Measurements from ENCODE around the gene NSD2.

Gene NSD2

GRCh38 chr4:1993169-1993516, 122.0 kb downstream of the NSD2 start:
- TF ChIP-seq, protein P1, sequence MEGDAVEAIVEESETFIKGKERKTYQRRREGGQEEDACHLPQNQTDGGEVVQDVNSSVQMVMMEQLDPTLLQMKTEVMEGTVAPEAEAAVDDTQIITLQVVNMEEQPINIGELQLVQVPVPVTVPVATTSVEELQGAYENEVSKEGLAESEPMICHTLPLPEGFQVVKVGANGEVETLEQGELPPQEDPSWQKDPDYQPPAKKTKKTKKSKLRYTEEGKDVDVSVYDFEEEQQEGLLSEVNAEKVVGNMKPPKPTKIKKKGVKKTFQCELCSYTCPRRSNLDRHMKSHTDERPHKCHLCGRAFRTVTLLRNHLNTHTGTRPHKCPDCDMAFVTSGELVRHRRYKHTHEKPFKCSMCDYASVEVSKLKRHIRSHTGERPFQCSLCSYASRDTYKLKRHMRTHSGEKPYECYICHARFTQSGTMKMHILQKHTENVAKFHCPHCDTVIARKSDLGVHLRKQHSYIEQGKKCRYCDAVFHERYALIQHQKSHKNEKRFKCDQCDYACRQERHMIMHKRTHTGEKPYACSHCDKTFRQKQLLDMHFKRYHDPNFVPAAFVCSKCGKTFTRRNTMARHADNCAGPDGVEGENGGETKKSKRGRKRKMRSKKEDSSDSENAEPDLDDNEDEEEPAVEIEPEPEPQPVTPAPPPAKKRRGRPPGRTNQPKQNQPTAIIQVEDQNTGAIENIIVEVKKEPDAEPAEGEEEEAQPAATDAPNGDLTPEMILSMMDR (IDR thresholded peaks at IDR 0.05), result no peak

GRCh38 chr4:1994938-1995337, 123.7 kb downstream of the NSD2 start:
- TF ChIP-seq, protein P1 (IDR thresholded peaks at IDR 0.05), result no peak

DNA sequence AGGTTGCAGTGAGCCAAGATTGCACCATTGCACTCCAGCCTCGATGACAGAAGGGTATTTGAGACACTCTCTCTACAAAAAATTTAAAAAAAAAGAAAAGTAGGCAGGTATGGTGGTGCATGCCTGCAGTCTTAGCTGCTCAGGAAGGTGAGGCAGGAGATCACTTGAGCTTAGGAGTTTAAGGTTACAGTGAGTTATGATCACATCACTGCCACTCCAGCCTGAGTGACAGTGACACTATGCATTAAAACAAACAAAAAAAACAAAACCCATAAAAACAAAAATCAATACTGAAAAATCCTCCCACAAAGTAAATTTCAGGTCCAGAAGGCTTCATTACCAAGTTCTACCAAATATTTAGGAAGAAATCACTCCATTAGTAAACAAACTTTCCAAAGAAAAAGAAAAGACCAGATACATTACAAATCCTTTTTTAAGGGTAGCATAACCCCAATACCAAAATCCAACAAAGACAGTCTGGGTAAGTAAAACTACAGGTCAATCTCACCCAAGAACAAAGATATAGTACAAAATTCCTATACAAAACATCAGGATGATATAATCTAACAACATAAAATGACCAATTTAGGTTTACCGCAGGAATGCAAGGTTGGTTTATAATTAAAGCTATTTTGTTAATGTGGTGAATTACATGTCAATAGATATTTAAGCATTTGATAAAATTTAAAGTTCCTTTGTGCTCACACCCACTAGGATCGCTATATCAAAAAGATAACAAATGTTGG, 125.8 kb downstream of the NSD2 start:
- TF ChIP-seq, protein P1 (IDR thresholded peaks at IDR 0.05), result no peak

GRCh38 chr4:1997712-1998111, 126.5 kb downstream of the NSD2 start:
- TF ChIP-seq, protein P1 (IDR thresholded peaks at IDR 0.05), result no peak

- TF ChIP-seq, protein P1 (IDR thresholded peaks at IDR 0.05), result no peak
Measured at GRCh38 chr4:1998296-1998695, 127.1 kb downstream of the NSD2 start.

DNA sequence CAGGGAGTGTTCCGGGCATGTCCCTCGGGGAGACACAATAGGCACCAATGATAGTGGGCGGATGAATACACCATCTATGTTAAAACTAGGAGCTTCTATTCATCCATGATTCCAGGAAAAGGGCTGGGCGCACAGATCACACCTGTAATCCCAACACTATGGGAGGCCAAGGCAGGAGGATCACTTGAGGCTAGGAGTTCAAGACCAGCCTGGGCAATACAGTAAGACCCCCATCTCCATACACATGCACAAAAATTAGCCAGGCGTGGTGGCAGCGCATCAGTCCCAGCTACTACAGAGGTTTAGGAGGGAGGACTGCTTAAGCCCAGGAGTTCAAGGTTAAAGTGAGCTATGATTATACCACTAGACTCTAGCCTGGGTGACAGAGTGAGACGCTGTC, 135.2 kb downstream of the NSD2 start:
- TF ChIP-seq, protein P1 (IDR thresholded peaks at IDR 0.05), result no peak

GRCh38 chr4:2006956-2007653, 135.9 kb downstream of the NSD2 start:
- TF ChIP-seq, protein P1 (IDR thresholded peaks at IDR 0.05), result no peak
